ENCODE data around the gene TC2N.

The TC2N gene

DNA sequence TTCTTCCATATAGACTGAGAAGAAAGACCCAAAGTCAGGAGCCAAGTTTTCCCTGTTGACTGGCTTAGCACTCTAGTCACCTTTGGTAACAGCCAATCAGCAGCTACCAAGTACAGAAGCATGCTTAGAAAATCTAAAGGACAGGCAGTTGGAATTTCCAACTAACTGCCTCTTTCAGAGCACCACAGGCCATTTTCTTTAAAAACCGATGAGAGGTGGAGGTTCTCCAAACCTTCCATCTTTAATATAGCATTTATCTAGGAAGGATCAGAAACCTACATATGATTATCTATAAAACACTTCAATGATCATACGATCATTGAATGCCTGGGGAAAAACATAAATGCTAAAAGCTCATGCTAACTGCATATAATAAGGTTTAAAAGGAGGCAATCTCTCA is 135.3 kb downstream of the TC2N start, which contains the start of gene CATSPERB:
CATSPERB (minus strand) TSS at position 101 of the 400 bp plus-strand sequence. CDS start 2,607 bp downstream, outside the sequence.
- no peak for DNase-seq (ENCODE audit: low read depth)
- H3K4me1 ChIP-seq (ENCODE audit: control insufficient read depth, insufficient read depth, low read length), result peaks cover 18% of the 10 kb centered on the region
- H3K9ac ChIP-seq (ENCODE audit: low read length), result no peak within 1 kb of the TSS
- H3K27me3 ChIP-seq (replicated peaks; ENCODE audit: control insufficient read depth, insufficient read depth, low read length), result no peaks in the 10 kb centered on the region
- H3K9me3 ChIP-seq (ENCODE audit: control insufficient read depth, low read length), result no peaks in the 10 kb centered on the region
- no peaks in the 10 kb centered on the region for H3K36me3 ChIP-seq (ENCODE audit: control insufficient read depth, insufficient read depth, low read length, severe bottlenecking)
- no peak within 1 kb of the TSS for H3K4me3 ChIP-seq (ENCODE audit: low read length)

- peaks cover 26% of the 10 kb centered on the region for H3K4me1 ChIP-seq (ENCODE audit: control insufficient read depth, insufficient read depth, low read length)
- no peaks in the 10 kb centered on the region for H3K9me3 ChIP-seq (ENCODE audit: control insufficient read depth, low read length)
- no peaks in the 10 kb centered on the region for H3K27me3 ChIP-seq (replicated peaks; ENCODE audit: control insufficient read depth, insufficient read depth, low read length)
- DNase-seq (ENCODE audit: low read depth), result no peak
- no peaks in the 10 kb centered on the region for H3K36me3 ChIP-seq (ENCODE audit: control insufficient read depth, insufficient read depth, low read length, severe bottlenecking)
- H3K4me3 ChIP-seq (ENCODE audit: low read length), result no peak overlapping the region
- no peak overlapping the region for H3K9ac ChIP-seq (ENCODE audit: low read length)
Observed at GRCh38 chr14:91731018-91731417, 136.3 kb downstream of the TC2N start.

GRCh38 chr14:91729756-91730155 is 137.6 kb downstream of the TC2N start:
- Histone ChIP-seq H3K36me3 (ENCODE audit: control insufficient read depth, insufficient read depth, low read length, severe bottlenecking) (no peaks in the 10 kb centered on the region), H3K9me3 (ENCODE audit: control insufficient read depth, low read length) (no peaks in the 10 kb centered on the region), H3K4me3 (ENCODE audit: low read length) (no peak overlapping the region), H3K27me3 (replicated peaks; ENCODE audit: control insufficient read depth, insufficient read depth, low read length) (no peaks in the 10 kb centered on the region), H3K9ac (ENCODE audit: low read length) (no peak overlapping the region), H3K4me1 (ENCODE audit: control insufficient read depth, insufficient read depth, low read length) (peaks cover 26% of the 10 kb centered on the region)
- DNase-seq (ENCODE audit: low read depth), result no peak

Measured in adipocyte (in vitro differentiated cells).